Natural killer cell treated with Interleukin-12 subunit alpha and Interleukin-12 subunit beta and Interleukin-15 and Interleukin-18, amount 100 ng/mL, for 72 hours (primary cell): ENCODE results near the gene CDC42BPB. TPM values are rescaled to one million over a fixed set of nuclear protein-coding genes. Genes with fewer than 3 reads are reported as not detected.
A peak's percentile ranks its signal among the peaks of the same experiment; 100 is the strongest.

ENCODE experiments used
- ATAC-seq, 2 donors: fragments of 150-1000 bp; cut with Tn5 transposase in 1 of 2; sonication (Bioruptor Pico), chemical (Tn5 transposase) in 1 of 2; 2 replicates each; pipeline ENCODE4 v1.10.0; 2021
- DNase-seq: peaks from one replicate; pipeline ENCODE4 v3.0.0; 2022; ENCODE audit warnings: low spot score
- H3K27ac Mint-ChIP-seq, 2 donors: 1 replicate in 1 of 2; 2 replicates in 1 of 2; pipeline ENCODE4 v1.8.0; 2022; ENCODE audit warnings: mixed read lengths in 2 of 2, mild to moderate bottlenecking in 1 of 2, moderate library complexity in 1 of 2
- H3K27me3 Mint-ChIP-seq, 2 donors: 1 replicate in 1 of 2; 2 replicates in 1 of 2; pipeline ENCODE4 v1.8.0; 2022; ENCODE audit warnings: mixed read lengths in 2 of 2
- H3K36me3 Mint-ChIP-seq: one replicate; pipeline ENCODE4 v1.8.0; 2022; ENCODE audit warnings: mixed read lengths
- H3K4me1 Mint-ChIP-seq, 2 donors: 1 replicate in 1 of 2; 2 replicates in 1 of 2; pipeline ENCODE4 v1.8.0; 2022; ENCODE audit warnings: low read depth in 2 of 2, mixed read lengths in 2 of 2, mild to moderate bottlenecking in 1 of 2
- H3K4me3 Mint-ChIP-seq: one replicate; pipeline ENCODE4 v1.8.0; 2022; ENCODE audit warnings: mixed read lengths
- H3K9me3 Mint-ChIP-seq: 2 replicates; pipeline ENCODE4 v1.8.0; 2022; ENCODE audit warnings: mixed read lengths
- total RNA-seq, 2 donors: library from RNA; stranded (reverse); gene quantifications; one replicate each; pipeline ENCODE4 v1.2.3, GENCODE V29; 2022

The CDC42BPB gene, protein sequence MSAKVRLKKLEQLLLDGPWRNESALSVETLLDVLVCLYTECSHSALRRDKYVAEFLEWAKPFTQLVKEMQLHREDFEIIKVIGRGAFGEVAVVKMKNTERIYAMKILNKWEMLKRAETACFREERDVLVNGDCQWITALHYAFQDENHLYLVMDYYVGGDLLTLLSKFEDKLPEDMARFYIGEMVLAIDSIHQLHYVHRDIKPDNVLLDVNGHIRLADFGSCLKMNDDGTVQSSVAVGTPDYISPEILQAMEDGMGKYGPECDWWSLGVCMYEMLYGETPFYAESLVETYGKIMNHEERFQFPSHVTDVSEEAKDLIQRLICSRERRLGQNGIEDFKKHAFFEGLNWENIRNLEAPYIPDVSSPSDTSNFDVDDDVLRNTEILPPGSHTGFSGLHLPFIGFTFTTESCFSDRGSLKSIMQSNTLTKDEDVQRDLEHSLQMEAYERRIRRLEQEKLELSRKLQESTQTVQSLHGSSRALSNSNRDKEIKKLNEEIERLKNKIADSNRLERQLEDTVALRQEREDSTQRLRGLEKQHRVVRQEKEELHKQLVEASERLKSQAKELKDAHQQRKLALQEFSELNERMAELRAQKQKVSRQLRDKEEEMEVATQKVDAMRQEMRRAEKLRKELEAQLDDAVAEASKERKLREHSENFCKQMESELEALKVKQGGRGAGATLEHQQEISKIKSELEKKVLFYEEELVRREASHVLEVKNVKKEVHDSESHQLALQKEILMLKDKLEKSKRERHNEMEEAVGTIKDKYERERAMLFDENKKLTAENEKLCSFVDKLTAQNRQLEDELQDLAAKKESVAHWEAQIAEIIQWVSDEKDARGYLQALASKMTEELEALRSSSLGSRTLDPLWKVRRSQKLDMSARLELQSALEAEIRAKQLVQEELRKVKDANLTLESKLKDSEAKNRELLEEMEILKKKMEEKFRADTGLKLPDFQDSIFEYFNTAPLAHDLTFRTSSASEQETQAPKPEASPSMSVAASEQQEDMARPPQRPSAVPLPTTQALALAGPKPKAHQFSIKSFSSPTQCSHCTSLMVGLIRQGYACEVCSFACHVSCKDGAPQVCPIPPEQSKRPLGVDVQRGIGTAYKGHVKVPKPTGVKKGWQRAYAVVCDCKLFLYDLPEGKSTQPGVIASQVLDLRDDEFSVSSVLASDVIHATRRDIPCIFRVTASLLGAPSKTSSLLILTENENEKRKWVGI (N-terminal part only)
- total RNA-seq, result 1 to 10 TPM; 2.2 to 3.6 TPM

GRCh38 chr14:103057372-103058163, at the start of gene CDC42BPB:
CDC42BPB (minus strand) TSS chr14:103057549; CDS start chr14:103057173, 376 bp downstream.
- H3K27me3 Mint-ChIP-seq, result peaks cover 28 to 37% of the 10 kb centered on the region in 2 donors
- H3K27ac Mint-ChIP-seq, result no peak within 1 kb of the TSS

DNA sequence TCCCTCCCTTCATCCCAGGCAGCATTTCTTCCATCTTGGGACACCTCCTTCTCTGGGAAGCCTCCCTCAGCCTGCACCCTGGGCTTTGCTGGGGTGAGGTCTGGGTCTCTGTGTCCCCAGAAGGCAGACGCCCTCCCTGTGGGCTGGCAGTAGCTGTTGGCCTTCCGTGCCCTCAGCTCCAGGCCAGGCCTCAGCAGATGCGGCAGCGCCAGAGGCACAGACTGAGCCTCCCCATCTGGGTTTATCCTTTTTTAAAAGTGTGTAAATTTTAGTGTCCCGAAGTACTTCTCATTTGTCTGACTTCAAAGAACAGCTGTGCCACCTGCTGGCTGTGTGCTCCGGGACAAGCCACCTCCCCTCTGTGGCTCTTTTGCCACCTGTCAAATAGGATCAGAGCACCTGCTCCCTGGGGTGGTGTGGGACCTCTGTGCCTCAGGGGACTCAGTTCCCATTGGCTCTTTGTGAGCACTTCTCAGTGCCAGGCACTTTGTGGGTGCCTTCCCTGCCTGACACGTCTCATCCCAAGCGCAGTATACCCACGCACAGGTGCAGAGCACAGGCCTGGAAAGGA, 48.3 kb upstream of the CDC42BPB start:
- ATAC-seq (no peak), DNase-seq (no peak)
- peaks cover 6 to 9% of the 10 kb centered on the region in 2 donors for H3K4me1 Mint-ChIP-seq
- H3K36me3 Mint-ChIP-seq, result no peaks in the 10 kb centered on the region
- no peak overlapping the region for H3K27ac Mint-ChIP-seq
- no peak overlapping the region for H3K4me3 Mint-ChIP-seq
- H3K27me3 Mint-ChIP-seq, result peaks cover 13 to 16% of the 10 kb centered on the region in 2 donors
- H3K9me3 Mint-ChIP-seq, result no peaks in the 10 kb centered on the region

More at GRCh38 chr14:103057372-103058163, at the start of gene CDC42BPB:
- ATAC-seq (peak; percentile 94 to 95), DNase-seq (peak; percentile 76)
- Mint-ChIP-seq H3K4me1 (peaks cover 0 to 3% of the 10 kb centered on the region in 2 donors), H3K36me3 (no peaks in the 10 kb centered on the region), H3K4me3 (peak within 1 kb of the TSS; percentile 66), H3K9me3 (no peaks in the 10 kb centered on the region)

DNA sequence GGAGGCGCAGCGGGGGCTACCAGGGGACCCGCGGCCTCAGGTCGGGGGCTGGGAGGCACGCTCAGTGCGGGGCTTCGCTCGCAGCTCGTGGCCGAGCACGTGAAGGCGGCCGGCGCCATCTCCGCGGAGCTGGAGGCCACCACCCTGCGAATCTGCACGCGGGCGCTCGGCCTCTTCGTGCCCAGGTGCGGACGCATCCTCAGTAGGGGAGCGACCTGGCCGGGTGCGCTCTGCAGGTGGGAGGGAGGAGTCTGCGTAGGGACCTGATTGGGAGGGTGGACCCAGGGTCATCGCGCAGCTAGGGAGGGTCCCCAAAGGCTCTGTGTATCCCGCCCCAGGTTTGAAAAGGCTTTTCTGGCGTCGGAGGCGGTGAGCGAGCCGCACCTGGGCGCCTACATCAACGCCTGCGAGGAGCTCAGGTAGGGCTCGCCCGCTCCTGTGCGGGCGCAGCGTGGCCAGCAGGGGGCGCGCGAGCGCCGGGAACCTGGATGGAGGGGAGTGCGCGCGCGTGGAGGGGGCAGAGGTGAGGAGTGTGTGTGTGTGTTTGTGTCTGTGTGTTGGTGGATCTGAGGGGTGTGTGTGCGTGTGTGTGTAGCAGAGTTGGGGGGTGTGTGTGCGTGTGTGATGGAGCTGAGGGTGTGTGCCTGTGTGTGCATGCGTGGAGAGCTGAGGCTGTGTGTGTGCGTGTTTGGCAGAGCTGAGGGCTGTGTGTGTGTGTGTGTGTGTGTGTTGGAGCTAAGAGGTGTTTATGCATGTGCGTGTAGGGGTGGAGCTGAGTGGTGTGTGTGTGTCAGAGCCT, 47.5 kb upstream of the CDC42BPB start:
- peak; percentile 70 to 79 for ATAC-seq
- Mint-ChIP-seq H3K27me3 (peaks cover 13 to 16% of the 10 kb centered on the region in 2 donors), H3K4me1 (peaks cover 6 to 7% of the 10 kb centered on the region in 2 donors), H3K36me3 (no peaks in the 10 kb centered on the region), H3K27ac (no peak overlapping the region), H3K4me3 (no peak overlapping the region), H3K9me3 (no peaks in the 10 kb centered on the region)
- peak; percentile 80 for DNase-seq

DNA sequence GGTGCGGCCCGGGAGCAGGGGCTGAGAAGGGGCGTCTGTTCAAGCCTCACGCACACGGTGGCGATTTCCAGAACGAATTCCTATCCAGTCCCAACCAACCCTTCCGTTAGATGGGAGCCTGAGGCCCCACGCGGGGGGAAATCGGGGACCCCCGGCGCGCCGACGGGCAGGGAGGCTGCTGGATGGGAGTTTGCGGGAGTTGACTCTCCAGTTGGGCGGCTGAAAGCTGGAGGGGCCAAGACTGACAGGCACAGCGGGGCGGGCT, 47.0 kb upstream of the CDC42BPB start:
- H3K36me3 Mint-ChIP-seq, result no peaks in the 10 kb centered on the region
- H3K9me3 Mint-ChIP-seq, result no peaks in the 10 kb centered on the region
- ATAC-seq, result no peak

DNA sequence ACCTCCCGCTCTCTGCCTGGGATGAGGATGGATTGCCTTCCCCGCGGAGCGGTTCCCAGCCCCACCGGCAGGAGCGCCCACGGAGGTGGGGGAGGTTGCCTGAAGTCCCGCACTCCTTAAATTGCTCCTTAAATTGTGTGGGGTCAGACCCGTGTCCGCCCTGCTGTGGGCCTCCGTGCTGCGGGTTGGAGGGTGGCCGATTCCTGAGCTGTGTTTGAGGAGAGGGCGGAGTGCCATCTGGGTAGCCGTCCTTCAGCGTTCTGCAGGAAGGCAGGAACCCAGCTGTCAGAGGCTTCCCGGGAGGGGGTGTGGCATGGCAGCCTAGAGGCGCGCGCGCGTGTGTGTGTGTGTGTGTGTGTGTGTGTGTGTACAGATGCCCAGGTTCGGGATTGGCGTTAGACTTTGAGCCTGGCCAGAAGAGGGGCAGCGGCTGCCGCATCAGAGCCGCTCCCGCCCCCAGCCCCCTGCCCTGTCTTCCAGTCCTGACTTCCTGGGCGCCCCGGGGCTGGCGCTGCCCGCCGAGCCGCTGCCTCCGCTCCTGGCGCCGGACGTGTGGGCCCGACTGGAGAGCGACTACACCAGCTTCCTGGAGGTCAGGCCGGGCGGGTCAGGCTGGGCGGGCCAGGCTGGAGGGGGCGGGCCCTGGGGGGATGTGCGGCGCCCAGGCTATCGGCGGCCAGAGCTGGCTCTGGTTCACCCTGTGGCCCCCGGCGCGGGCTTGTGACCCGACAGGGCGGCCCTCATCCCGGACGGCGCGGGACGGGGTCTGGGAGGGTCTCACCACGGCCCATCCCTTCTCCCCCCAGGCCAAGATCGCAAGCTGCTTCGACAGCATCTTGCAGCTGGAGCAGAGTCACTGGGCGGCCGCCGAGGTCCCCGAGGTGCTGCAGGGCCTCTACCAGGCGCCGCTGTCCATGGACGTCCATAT, 46.4 kb upstream of the CDC42BPB start:
- H3K4me1 Mint-ChIP-seq, result peaks cover 5 to 6% of the 10 kb centered on the region in 2 donors
- H3K27ac Mint-ChIP-seq, result no peak overlapping the region
- H3K36me3 Mint-ChIP-seq, result no peaks in the 10 kb centered on the region
- no peaks in the 10 kb centered on the region for H3K9me3 Mint-ChIP-seq
- DNase-seq, result no peak
- no peak for ATAC-seq
- peaks cover 13 to 16% of the 10 kb centered on the region in 2 donors for H3K27me3 Mint-ChIP-seq
- H3K4me3 Mint-ChIP-seq, result no peak overlapping the region

More for the DNA sequence above, 47.0 kb upstream of the CDC42BPB start:
- Mint-ChIP-seq H3K4me1 (peaks cover 6 to 7% of the 10 kb centered on the region in 2 donors), H3K4me3 (no peak overlapping the region), H3K27ac (no peak overlapping the region), H3K27me3 (peaks cover 13 to 16% of the 10 kb centered on the region in 2 donors)
- no peak for DNase-seq

DNA sequence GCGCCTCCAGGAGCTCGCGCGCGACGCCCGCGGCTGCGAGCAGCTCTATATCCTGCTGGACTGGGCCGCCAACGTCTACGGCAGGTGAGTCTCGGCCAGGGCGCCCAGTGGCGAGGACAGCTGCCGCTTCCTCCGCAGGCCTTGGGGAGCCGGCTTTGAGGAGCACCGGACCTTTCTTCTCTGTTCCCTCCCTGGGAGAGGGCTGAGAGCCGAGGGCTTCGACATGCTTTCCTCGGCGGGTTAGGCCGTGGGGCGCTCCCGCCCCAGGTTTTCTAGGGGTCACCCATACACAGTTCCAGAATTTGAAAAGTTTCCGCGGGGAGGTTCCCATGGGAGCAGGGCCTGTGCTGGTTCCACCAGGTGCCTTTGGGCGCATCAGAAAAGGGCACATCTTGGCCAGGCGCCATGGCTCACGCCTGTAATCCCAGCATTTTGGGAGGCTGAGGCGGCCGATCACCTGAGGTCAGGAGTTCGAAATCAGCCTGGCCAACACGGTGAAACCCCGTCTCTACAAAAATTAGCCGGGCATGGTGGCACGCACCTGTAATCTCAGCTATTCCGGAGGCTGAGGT, 45.4 kb upstream of the CDC42BPB start:
- H3K36me3 Mint-ChIP-seq, result no peaks in the 10 kb centered on the region
- no peak overlapping the region for H3K4me3 Mint-ChIP-seq
- no peak for ATAC-seq
- H3K27me3 Mint-ChIP-seq, result peaks cover 13 to 16% of the 10 kb centered on the region in 2 donors
- peaks cover 5 to 6% of the 10 kb centered on the region in 2 donors for H3K4me1 Mint-ChIP-seq
- no peaks in the 10 kb centered on the region for H3K9me3 Mint-ChIP-seq
- no peak for DNase-seq
- no peak overlapping the region for H3K27ac Mint-ChIP-seq

DNA sequence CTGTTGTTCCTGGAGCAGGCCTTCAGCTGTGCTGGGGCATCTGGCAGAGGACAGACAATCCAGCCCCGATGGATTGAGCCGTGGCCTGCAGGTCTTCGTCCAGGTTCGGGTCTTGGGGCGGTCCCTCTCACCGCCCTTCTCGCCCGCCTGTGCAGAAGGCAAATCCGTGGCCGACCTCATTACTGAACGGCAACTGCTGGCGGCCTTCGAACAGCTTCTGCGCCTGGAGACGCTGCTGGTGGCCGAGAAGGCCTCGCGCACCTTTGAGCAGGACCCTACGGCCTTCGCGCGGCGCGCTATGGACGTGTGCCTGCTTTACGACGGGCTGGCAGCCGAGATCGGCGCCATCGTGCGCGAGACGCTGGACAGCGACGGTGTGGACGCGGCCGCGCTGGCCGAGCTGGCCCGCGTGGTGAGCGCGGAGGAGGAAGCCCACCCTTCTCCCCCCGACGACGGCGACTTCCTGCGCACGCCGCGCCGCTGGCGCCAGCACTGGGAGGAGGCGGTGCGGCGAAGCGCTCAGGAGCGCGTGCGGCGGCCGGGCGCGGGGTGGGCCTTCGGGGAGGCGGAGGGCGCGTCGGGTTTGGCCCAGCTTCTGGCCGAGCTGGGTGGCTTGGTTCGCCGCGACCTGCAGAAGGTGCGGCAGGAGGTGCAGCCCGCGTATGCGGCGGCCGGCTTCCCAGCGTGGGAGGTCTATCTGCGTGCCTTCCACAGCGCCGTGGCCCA, 44.8 kb upstream of the CDC42BPB start:
- DNase-seq (no peak), ATAC-seq (no peak)
- H3K27me3 Mint-ChIP-seq, result peaks cover 15 to 16% of the 10 kb centered on the region in 2 donors
- H3K4me1 Mint-ChIP-seq, result peaks cover 5 to 6% of the 10 kb centered on the region in 2 donors
- no peaks in the 10 kb centered on the region for H3K36me3 Mint-ChIP-seq
- H3K27ac Mint-ChIP-seq, result no peak overlapping the region
- H3K9me3 Mint-ChIP-seq, result no peaks in the 10 kb centered on the region
- H3K4me3 Mint-ChIP-seq, result no peak overlapping the region

DNA sequence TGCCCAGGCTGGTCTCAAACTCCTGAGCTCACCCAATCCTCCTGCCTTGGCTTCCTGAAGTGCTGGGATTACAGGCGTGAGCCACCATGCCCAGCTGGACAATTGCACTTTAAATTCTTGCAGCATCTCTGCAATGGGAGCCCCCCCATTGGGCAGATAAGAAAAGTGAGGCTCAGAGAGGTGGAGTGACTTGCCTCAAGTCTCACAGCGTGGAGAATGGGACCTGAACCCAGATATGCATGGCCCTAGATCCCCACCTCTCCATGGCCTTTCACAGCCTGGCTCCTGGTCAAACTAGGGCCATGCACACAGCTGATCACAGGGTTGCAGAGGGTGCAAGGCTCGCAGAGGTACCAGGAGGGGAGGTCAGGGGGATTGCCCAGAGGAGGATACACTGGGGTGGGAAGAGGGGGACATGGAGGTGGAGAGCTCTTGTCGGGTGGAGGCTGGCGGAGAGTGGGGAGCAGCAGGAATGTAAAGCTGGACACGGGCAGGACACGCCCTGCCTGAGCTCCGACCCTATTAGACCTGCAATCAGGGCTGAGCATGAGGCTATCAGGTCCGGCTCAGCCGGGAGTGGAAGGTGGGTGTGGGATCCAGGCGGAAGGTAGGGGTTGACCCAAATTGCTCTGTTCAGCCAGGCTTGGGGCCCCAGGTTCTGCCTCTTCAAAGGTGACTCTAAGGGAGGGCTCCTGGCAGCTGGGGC, 44.1 kb upstream of the CDC42BPB start:
- Mint-ChIP-seq H3K36me3 (no peaks in the 10 kb centered on the region), H3K4me1 (peaks cover 5 to 6% of the 10 kb centered on the region in 2 donors), H3K9me3 (no peaks in the 10 kb centered on the region), H3K27ac (no peak overlapping the region), H3K4me3 (no peak overlapping the region), H3K27me3 (peaks cover 16 to 20% of the 10 kb centered on the region in 2 donors)
- ATAC-seq (no peak), DNase-seq (no peak)

DNA sequence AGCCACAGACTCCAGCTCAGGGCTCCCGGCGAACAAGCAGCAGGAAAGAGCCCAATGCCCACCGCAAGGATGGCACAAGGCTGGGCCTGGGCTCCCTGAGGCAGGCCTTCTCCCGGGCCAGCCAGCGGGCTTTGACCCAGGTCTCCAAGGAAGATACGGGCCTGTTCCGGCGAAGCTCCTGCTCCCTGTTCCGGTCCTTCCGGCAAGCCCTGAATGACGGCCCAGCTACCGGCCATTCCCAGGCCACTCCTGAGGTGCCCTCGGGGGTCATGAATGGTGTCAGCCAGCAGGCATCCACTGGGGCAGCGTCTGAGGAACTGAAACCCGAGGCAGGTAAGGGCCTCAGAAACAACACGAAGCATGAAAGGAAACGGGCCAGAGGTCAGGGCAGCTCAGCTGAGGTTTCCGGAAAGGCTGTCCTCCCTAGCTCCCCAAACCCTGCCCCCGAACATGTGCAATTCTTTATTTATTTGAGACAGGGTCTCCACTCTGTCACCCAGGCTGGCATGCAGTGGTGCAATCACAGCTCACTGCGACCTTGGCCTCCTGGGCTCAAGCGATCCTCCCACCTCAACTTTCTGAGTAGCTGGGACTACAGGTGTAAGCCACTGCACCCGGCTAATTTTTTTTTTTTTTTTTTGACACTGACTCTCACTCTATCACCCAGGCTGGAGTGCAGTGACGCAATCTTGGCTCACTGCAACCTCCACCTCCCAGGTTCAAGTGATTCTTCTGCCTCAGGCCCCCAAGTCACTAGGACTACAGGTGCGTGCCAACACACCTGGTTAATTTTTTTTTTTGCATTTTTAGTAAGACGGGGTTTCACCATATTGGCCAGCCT, 43.2 kb upstream of the CDC42BPB start:
- Mint-ChIP-seq H3K4me3 (no peak overlapping the region), H3K36me3 (no peaks in the 10 kb centered on the region), H3K27me3 (peaks cover 16 to 21% of the 10 kb centered on the region in 2 donors), H3K4me1 (peaks cover 5 to 6% of the 10 kb centered on the region in 2 donors), H3K27ac (no peak overlapping the region), H3K9me3 (no peaks in the 10 kb centered on the region)
- ATAC-seq, result no peak
- no peak for DNase-seq
